ENCODE measurements around the gene CHRNA3. TPM values are rescaled to one million over a fixed set of nuclear protein-coding genes. Genes with fewer than 3 reads are reported as not detected.

Gene CHRNA3
- polyA plus RNA-seq, 2 of the 4 experiments (the other 2 are of a cell fraction), result 0.27 to 0.45 TPM

GRCh38 chr15:78661001-78661400 lies 40.2 kb upstream of the CHRNA3 start:
- FAIRE-seq, result no peak
- CTCF ChIA-PET, result interaction anchor here (0.7 to 4.9 kb wide), 5 partner anchors 10 to 49 kb away, joined by 3 to 20 read pairs (median 5); no protein-coding TSS in a partner anchor
- POLR2A ChIA-PET, result no interaction called here

GRCh38 chr15:78660584-78660983 lies 39.8 kb upstream of the CHRNA3 start:
- no peaks in the 10 kb centered on the region for H3K4me1 ChIP-seq
- H3K4me3 ChIP-seq, result no peak overlapping the region
- FAIRE-seq (no peak), DNase-seq (ENCODE audit: low read depth in 1 of 2, low spot score in 1 of 2) (no peak), ATAC-seq (no peak)
- 65% methylated on average over 9 of the region's 9 CpGs for WGBS (ENCODE audit: missing lambda C conversion rate)
- ChIA-PET POLR2A (no interaction called here), CTCF (interaction anchor here (0.7 to 4.9 kb wide), 5 partner anchors 11 to 636 kb away, joined by 3 to 20 read pairs (median 5); no protein-coding TSS in a partner anchor)
- TF ChIP-seq RCOR1 (IDR thresholded peaks at IDR 0.05; ENCODE audit: low read depth, low read length) (no peak), RFX5 (IDR thresholded peaks at IDR 0.05) (no peak), MAZ (IDR thresholded peaks at IDR 0.05; ENCODE audit: borderline replicate concordance, low read depth, low read length) (no peak), KDM5A (IDR thresholded peaks at IDR 0.05) (no peak), KDM1A (IDR thresholded peaks at IDR 0.05; ENCODE audit: low read depth) (no peak)
- TF ChIP-seq, protein P1, sequence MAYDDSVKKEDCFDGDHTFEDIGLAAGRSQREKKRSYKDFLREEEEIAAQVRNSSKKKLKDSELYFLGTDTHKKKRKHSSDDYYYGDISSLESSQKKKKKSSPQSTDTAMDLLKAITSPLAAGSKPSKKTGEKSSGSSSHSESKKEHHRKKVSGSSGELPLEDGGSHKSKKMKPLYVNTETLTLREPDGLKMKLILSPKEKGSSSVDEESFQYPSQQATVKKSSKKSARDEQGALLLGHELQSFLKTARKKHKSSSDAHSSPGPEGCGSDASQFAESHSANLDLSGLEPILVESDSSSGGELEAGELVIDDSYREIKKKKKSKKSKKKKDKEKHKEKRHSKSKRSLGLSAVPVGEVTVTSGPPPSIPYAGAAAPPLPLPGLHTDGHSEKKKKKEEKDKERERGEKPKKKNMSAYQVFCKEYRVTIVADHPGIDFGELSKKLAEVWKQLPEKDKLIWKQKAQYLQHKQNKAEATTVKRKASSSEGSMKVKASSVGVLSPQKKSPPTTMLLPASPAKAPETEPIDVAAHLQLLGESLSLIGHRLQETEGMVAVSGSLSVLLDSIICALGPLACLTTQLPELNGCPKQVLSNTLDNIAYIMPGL (CRISPR knock-in tag; IDR thresholded peaks at IDR 0.05; ENCODE audit: borderline replicate concordance), result no peak
- H3K9me3 ChIP-seq, result no peaks in the 10 kb centered on the region
- no peak overlapping the region for H3K27ac ChIP-seq
- no peak overlapping the region for H3K4me2 ChIP-seq

More at GRCh38 chr15:78661001-78661400, 40.2 kb upstream of the CHRNA3 start:
- TF ChIP-seq MYC (IDR thresholded peaks at IDR 0.05; ENCODE audit: borderline replicate concordance, low read length) (no peak), ATOH8 (CRISPR knock-in tag; IDR thresholded peaks at IDR 0.05; ENCODE audit: low read depth) (no peak), KDM1A (IDR thresholded peaks at IDR 0.05; ENCODE audit: low read depth) (no peak), FOSB (CRISPR knock-in tag; IDR thresholded peaks at IDR 0.05) (no peak), NFE2L2 (conservative IDR thresholded peaks at IDR 0.05; ENCODE audit: low read length) (no peak), EHMT2 (IDR thresholded peaks at IDR 0.05; ENCODE audit: low read depth) (no peak), EP300 (IDR thresholded peaks at IDR 0.05) (no peak), ZC3H11A (IDR thresholded peaks at IDR 0.05) (no peak), CHD4 (IDR thresholded peaks at IDR 0.05; ENCODE audit: borderline replicate concordance) (no peak), NPAS2 (CRISPR knock-in tag; IDR thresholded peaks at IDR 0.05; ENCODE audit: borderline replicate concordance) (no peak)
- TF ChIP-seq, protein P2, sequence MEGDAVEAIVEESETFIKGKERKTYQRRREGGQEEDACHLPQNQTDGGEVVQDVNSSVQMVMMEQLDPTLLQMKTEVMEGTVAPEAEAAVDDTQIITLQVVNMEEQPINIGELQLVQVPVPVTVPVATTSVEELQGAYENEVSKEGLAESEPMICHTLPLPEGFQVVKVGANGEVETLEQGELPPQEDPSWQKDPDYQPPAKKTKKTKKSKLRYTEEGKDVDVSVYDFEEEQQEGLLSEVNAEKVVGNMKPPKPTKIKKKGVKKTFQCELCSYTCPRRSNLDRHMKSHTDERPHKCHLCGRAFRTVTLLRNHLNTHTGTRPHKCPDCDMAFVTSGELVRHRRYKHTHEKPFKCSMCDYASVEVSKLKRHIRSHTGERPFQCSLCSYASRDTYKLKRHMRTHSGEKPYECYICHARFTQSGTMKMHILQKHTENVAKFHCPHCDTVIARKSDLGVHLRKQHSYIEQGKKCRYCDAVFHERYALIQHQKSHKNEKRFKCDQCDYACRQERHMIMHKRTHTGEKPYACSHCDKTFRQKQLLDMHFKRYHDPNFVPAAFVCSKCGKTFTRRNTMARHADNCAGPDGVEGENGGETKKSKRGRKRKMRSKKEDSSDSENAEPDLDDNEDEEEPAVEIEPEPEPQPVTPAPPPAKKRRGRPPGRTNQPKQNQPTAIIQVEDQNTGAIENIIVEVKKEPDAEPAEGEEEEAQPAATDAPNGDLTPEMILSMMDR (IDR thresholded peaks at IDR 0.05), result no peak
- TF ChIP-seq, protein P3, sequence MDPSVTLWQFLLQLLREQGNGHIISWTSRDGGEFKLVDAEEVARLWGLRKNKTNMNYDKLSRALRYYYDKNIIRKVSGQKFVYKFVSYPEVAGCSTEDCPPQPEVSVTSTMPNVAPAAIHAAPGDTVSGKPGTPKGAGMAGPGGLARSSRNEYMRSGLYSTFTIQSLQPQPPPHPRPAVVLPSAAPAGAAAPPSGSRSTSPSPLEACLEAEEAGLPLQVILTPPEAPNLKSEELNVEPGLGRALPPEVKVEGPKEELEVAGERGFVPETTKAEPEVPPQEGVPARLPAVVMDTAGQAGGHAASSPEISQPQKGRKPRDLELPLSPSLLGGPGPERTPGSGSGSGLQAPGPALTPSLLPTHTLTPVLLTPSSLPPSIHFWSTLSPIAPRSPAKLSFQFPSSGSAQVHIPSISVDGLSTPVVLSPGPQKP (IDR thresholded peaks at IDR 0.05; ENCODE audit: low read depth, low read length), result no peak
- H3K4me1 ChIP-seq, result no peaks in the 10 kb centered on the region
- H3K27ac ChIP-seq, result no peak overlapping the region
- no peak for DNase-seq (ENCODE audit: low read depth in 1 of 2, low spot score in 1 of 2)
- H3K9me3 ChIP-seq, result no peaks in the 10 kb centered on the region
- WGBS (ENCODE audit: missing lambda C conversion rate), result 87% methylated on average over 19 of the region's 19 CpGs
- H3K4me3 ChIP-seq, result no peak overlapping the region
- H3K4me2 ChIP-seq, result no peak overlapping the region
- ATAC-seq, result no peak

- ChIA-PET CTCF (interaction anchor here (1.0 to 4.9 kb wide), 3 partner anchors 20 to 82 kb away, joined by 3 to 20 read pairs (median 16); no protein-coding TSS in a partner anchor), POLR2A (no interaction called here)
- ATAC-seq (no peak), FAIRE-seq (no peak), DNase-seq (ENCODE audit: low read depth in 1 of 2, low spot score in 1 of 2) (no peak)
- Histone ChIP-seq H3K4me3 (no peak overlapping the region), H3K27ac (no peak overlapping the region), H3K4me1 (no peaks in the 10 kb centered on the region), H3K9me3 (no peaks in the 10 kb centered on the region), H3K4me2 (no peak overlapping the region)
- TF ChIP-seq EP300 (IDR thresholded peaks at IDR 0.05) (no peak), CBX2 (IDR thresholded peaks at IDR 0.05; ENCODE audit: borderline replicate concordance, low read depth) (no peak), HOXB5 (CRISPR knock-in tag; IDR thresholded peaks at IDR 0.05) (no peak), ZC3H11A (IDR thresholded peaks at IDR 0.05) (no peak), FOSL2 (IDR thresholded peaks at IDR 0.05) (no peak), FOSL2 (CRISPR knock-in tag; IDR thresholded peaks at IDR 0.05) (no peak), TP53 (CRISPR knock-in tag; IDR thresholded peaks at IDR 0.05) (no peak), BCL3 (IDR thresholded peaks at IDR 0.05) (no peak), GATA3 (IDR thresholded peaks at IDR 0.05; ENCODE audit: borderline replicate concordance) (no peak), EHMT2 (IDR thresholded peaks at IDR 0.05; ENCODE audit: low read depth) (no peak), KDM5A (IDR thresholded peaks at IDR 0.05) (no peak), RNF2 (IDR thresholded peaks at IDR 0.05; ENCODE audit: borderline replicate concordance, low read depth) (no peak)
Observed at GRCh38 chr15:78658823-78659222, 38.0 kb upstream of the CHRNA3 start.
